Measurements from ENCODE around the gene GLRA3.
"Not testable (repeated sequence)": the region's sequence is repeated elsewhere in the genome, so short reads cannot be mapped to it uniquely, and the experiment has no call there.

The GLRA3 gene

GRCh38 chr4:174709526-174709925, 119.5 kb downstream of the GLRA3 start:
- DNase-seq = no peak

- no peak for DNase-seq
Observed at GRCh38 chr4:174708381-174708780, 120.7 kb downstream of the GLRA3 start.

- no peak for DNase-seq
Observed at GRCh38 chr4:174707902-174708301, 121.1 kb downstream of the GLRA3 start.

- no peak for DNase-seq
Observed at GRCh38 chr4:174707051-174707676, 121.9 kb downstream of the GLRA3 start.

GRCh38 chr4:174702979-174703478, 126.0 kb downstream of the GLRA3 start:
- DNase-seq = no peak

GRCh38 chr4:174699654-174700053, 129.4 kb downstream of the GLRA3 start:
- DNase-seq = no peak

GRCh38 chr4:174697896-174698295, 131.2 kb downstream of the GLRA3 start:
- no peak for DNase-seq

- no peak for DNase-seq
Observed at GRCh38 chr4:174697202-174697601, 131.8 kb downstream of the GLRA3 start.

- no peak for DNase-seq
Observed at GRCh38 chr4:174696657-174697056, 132.4 kb downstream of the GLRA3 start.

GRCh38 chr4:174691876-174692275, 137.2 kb downstream of the GLRA3 start:
- DNase-seq = not testable (repeated sequence)

- no peak for DNase-seq
Observed at GRCh38 chr4:174690665-174691064, 138.4 kb downstream of the GLRA3 start.

- DNase-seq = no peak
Observed at GRCh38 chr4:174689618-174690017, 139.4 kb downstream of the GLRA3 start.

GRCh38 chr4:174686826-174687225, 142.2 kb downstream of the GLRA3 start:
- DNase-seq = no peak

- DNase-seq = no peak
Observed at GRCh38 chr4:174681723-174682300, 147.2 kb downstream of the GLRA3 start.

- DNase-seq = no peak
Observed at GRCh38 chr4:174674305-174674840, 154.7 kb downstream of the GLRA3 start.

GRCh38 chr4:174673865-174674264, 155.2 kb downstream of the GLRA3 start:
- DNase-seq = no peak

GRCh38 chr4:174672276-174672675, 156.8 kb downstream of the GLRA3 start:
- DNase-seq = no peak

- no peak for DNase-seq
Observed at GRCh38 chr4:174669270-174669669, 159.8 kb downstream of the GLRA3 start.

GRCh38 chr4:174665799-174666198, 163.2 kb downstream of the GLRA3 start:
- no peak for DNase-seq

- DNase-seq = no peak
Observed at GRCh38 chr4:174663216-174663615, 165.8 kb downstream of the GLRA3 start.

- DNase-seq = no peak
Observed at GRCh38 chr4:174658246-174658645, 170.8 kb downstream of the GLRA3 start.

GRCh38 chr4:174657472-174657871, 171.6 kb downstream of the GLRA3 start:
- no peak for DNase-seq

GRCh38 chr4:174654634-174655033, 174.4 kb downstream of the GLRA3 start:
- DNase-seq = no peak

- no peak for DNase-seq
Observed at GRCh38 chr4:174650711-174651355, 178.2 kb downstream of the GLRA3 start.
